Muscle of leg (tissue), 11 donors: Measurements from ENCODE around the gene ATP6V0E2. TPM values are rescaled to one million over a fixed set of nuclear protein-coding genes. Genes with fewer than 3 reads are reported as not detected.
A peak's percentile ranks its signal among the peaks of the same experiment; 100 is the strongest.
"Not testable (repeated sequence)": the region's sequence is repeated elsewhere in the genome, so short reads cannot be mapped to it uniquely, and the experiment has no call there.

ENCODE experiments used
- DNase-seq: peaks from one replicate; pipeline ENCODE4 v3.0.0; 2013
- H3K27ac ChIP-seq: one replicate; pipeline ENCODE4 v1.5.1; 2013; ENCODE audit warnings: mild to moderate bottlenecking, low read length, control low read depth
- H3K27me3 ChIP-seq: one replicate; pipeline ENCODE4 v1.6.1; 2013; ENCODE audit warnings: low read length; ENCODE audit not compliant: control insufficient read depth, insufficient read depth
- H3K36me3 ChIP-seq: one replicate; pipeline ENCODE4 v1.6.1; 2013; ENCODE audit warnings: low read length; ENCODE audit not compliant: control insufficient read depth, insufficient read depth
- H3K4me1 ChIP-seq: one replicate; pipeline ENCODE4 v1.6.1; 2013; ENCODE audit warnings: low read length; ENCODE audit not compliant: control insufficient read depth, insufficient read depth
- H3K4me3 ChIP-seq: one replicate; pipeline ENCODE4 v1.5.1; 2013; ENCODE audit warnings: low read length, control low read depth
- H3K9me3 ChIP-seq: replicated peaks from 2 replicates; pipeline ENCODE4 v1.6.1; 2013; ENCODE audit warnings: low read depth, low read length; ENCODE audit not compliant: control insufficient read depth
- WGBS: methylation state at CpG from one replicate; pipeline ENCODE4 v1.1.5; 2013; ENCODE audit warnings: missing lambda C conversion rate; ENCODE audit not compliant: insufficient coverage; 5-methylcytosine and 5-hydroxymethylcytosine counted together
- polyA plus RNA-seq, 8 donors: library from polyadenylated mRNA; unstranded; fragments of 120-200 nt; gene quantifications; one replicate each; pipeline versions ENCODE4 v1.2.1 to v1.2.3, GENCODE V29; 2013; ENCODE audit warnings: inconsistent platforms in 1 of 8, low replicate concordance in 1 of 8; ENCODE audit not compliant: insufficient read length in 8 of 8, insufficient read depth in 1 of 8
- total RNA-seq: library from RNA; stranded (reverse); fragments of 120-200 nt; gene quantifications from one replicate; pipeline ENCODE4 v1.2.4, GENCODE V29; 2013

ATP6V0E2 gene
- total and polyA plus RNA-seq, 9 donors = 6.5 to 12.4 (median 8.7) TPM

GRCh38 chr7:149885191-149886017 is 11.6 kb downstream of the ATP6V0E2 start:
- peak overlapping the region; percentile 45 for H3K27ac ChIP-seq
- WGBS = 32% methylated on average over 7 of the region's 13 CpGs
- no peak overlapping the region for H3K4me3 ChIP-seq
- peak; percentile 85 for DNase-seq
- H3K4me1 ChIP-seq = peaks cover 59% of the 10 kb centered on the region
- no peaks in the 10 kb centered on the region for H3K36me3 ChIP-seq
- H3K27me3 ChIP-seq = no peaks in the 10 kb centered on the region
- H3K9me3 ChIP-seq = no peaks in the 10 kb centered on the region

GRCh38 chr7:149886018-149886415 is 12.2 kb downstream of the ATP6V0E2 start:
- no peak for DNase-seq
- H3K4me1 ChIP-seq = peaks cover 53% of the 10 kb centered on the region
- H3K9me3 ChIP-seq = no peaks in the 10 kb centered on the region
- no CpG with 5 or more reads among the region's 4 CpGs for WGBS
- no peaks in the 10 kb centered on the region for H3K36me3 ChIP-seq
- H3K27me3 ChIP-seq = no peaks in the 10 kb centered on the region
- H3K27ac ChIP-seq = no peak overlapping the region
- no peak overlapping the region for H3K4me3 ChIP-seq

GRCh38 chr7:149887311-149887710 is 13.5 kb downstream of the ATP6V0E2 start:
- Histone ChIP-seq H3K4me1 (peaks cover 40% of the 10 kb centered on the region), H3K9me3 (no peaks in the 10 kb centered on the region), H3K27me3 (no peaks in the 10 kb centered on the region), H3K4me3 (no peak overlapping the region), H3K36me3 (no peaks in the 10 kb centered on the region), H3K27ac (no peak overlapping the region)
- DNase-seq = no peak
- WGBS = 86% methylated on average over 5 of the region's 7 CpGs

GRCh38 chr7:149890715-149891114 is 16.9 kb downstream of the ATP6V0E2 start:
- WGBS = no CpG with 5 or more reads among the region's 2 CpGs
- H3K4me3 ChIP-seq, DNase-seq, H3K9me3 ChIP-seq, H3K36me3 ChIP-seq, H3K27ac ChIP-seq, H3K27me3 ChIP-seq, H3K4me1 ChIP-seq: not testable (repeated sequence)

GRCh38 chr7:149894957-149895356 is 21.2 kb downstream of the ATP6V0E2 start:
- not testable (repeated sequence) for DNase-seq, H3K9me3 ChIP-seq, H3K4me1 ChIP-seq, H3K27ac ChIP-seq, H3K27me3 ChIP-seq, H3K36me3 ChIP-seq, H3K4me3 ChIP-seq
- no CpG with 5 or more reads among the region's 8 CpGs for WGBS

- WGBS = no CpG with 5 or more reads among the region's 6 CpGs
- not testable (repeated sequence) for H3K9me3 ChIP-seq, H3K27ac ChIP-seq, H3K4me3 ChIP-seq, H3K36me3 ChIP-seq, H3K4me1 ChIP-seq, DNase-seq, H3K27me3 ChIP-seq
Measured at GRCh38 chr7:149907776-149908376, 34.1 kb downstream of the ATP6V0E2 start.

- not testable (repeated sequence) for H3K4me1 ChIP-seq, H3K9me3 ChIP-seq, H3K27ac ChIP-seq, H3K4me3 ChIP-seq, H3K27me3 ChIP-seq, DNase-seq, H3K36me3 ChIP-seq
- no CpG with 5 or more reads among the region's 9 CpGs for WGBS
Measured at GRCh38 chr7:149910219-149910618, 36.5 kb downstream of the ATP6V0E2 start.

GRCh38 chr7:149912126-149912525 is 38.4 kb downstream of the ATP6V0E2 start:
- H3K36me3 ChIP-seq, H3K9me3 ChIP-seq, H3K27ac ChIP-seq, H3K27me3 ChIP-seq, DNase-seq, H3K4me1 ChIP-seq, H3K4me3 ChIP-seq: not testable (repeated sequence)
- no CpG with 5 or more reads among the region's 4 CpGs for WGBS

GRCh38 chr7:149926414-149926813 is 52.6 kb downstream of the ATP6V0E2 start:
- WGBS = 26% methylated on average over 3 of the region's 7 CpGs
- H3K4me1 ChIP-seq, H3K27me3 ChIP-seq, H3K9me3 ChIP-seq, DNase-seq, H3K36me3 ChIP-seq, H3K27ac ChIP-seq, H3K4me3 ChIP-seq: not testable (repeated sequence)
